NCI-H82 treated with DMSO at 0.1 percent for 48 hours (cell line): ENCODE results near the gene SLC45A2.
"Not testable (repeated sequence)": the region's sequence is repeated elsewhere in the genome, so short reads cannot be mapped to it uniquely, and the experiment has no call there.

Experiments used
- DNase-seq: peaks from one replicate; lab custom pipeline; 2025; ENCODE audit not compliant: unreplicated experiment; lab: John Stamatoyannopoulos, UW

Gene SLC45A2

DNA sequence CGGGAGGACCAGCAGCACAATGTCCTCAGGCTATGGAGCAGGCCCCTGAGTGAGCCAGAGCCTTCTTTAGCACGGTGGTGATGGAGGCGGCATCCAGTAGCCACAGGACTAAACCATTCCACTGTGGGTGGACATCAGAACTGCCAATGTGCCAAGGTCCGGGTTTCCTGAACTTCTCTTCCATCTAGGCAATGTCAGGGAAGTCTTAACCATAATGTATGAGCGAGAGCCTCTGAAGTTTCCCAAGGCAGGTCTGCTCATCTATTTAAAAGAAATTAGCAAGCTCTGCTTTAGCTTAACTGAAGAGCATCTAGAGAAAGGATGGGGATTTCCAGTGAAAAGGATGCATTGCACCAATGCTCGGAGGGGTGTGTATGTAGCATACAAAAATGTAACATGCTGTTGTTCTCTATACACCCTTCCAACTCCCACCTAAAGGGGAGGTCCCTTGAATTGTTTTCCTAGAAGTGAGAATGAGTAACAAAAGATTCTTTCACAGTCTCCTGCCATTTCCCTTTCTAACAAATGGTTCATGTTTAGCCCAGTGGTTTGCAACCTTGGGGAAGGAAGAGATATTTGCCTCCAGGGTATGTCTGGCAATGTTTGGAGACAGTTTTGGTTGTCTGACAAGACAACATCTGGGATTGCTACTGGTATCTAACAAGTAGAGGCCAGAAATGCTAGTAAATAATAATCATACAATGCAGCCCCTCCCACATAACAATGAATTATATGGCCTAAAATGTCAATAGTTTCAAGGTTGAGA is 54.4 kb downstream of the SLC45A2 start:
- no peak for DNase-seq

- DNase-seq = no peak
These were observed 56.2 kb downstream of the SLC45A2 start for GRCh38 chr5:33928283-33928682.

- DNase-seq = no peak
These were observed 56.8 kb downstream of the SLC45A2 start for GRCh38 chr5:33927685-33928084.

DNA sequence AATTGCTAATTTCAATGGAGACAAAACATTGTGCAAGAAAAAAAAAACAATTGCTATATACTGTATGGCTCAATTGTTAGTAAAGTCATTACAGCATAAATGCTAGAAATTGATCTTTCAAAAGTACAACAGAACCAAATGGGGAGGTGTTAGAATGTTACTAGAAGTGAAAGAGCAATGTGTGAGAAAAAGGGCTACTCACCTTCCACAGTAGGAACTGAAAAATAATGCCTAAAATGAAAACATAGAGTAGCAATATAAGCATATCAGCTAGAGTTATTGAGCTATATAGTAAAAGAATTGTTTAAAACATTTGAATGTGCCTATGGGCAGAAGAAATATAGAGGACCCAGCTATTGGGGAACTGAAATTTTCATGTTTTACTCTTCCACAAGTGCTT is 59.2 kb downstream of the SLC45A2 start:
- no peak for DNase-seq

GRCh38 chr5:33921002-33921401 is 63.5 kb downstream of the SLC45A2 start:
- DNase-seq = no peak

GRCh38 chr5:33914844-33915243 is 69.6 kb downstream of the SLC45A2 start:
- DNase-seq = not testable (repeated sequence)

GRCh38 chr5:33906248-33906647 is 78.2 kb downstream of the SLC45A2 start:
- DNase-seq = not testable (repeated sequence)

GRCh38 chr5:33905381-33905780 is 79.1 kb downstream of the SLC45A2 start:
- DNase-seq = no peak

GRCh38 chr5:33903118-33903517 is 81.4 kb downstream of the SLC45A2 start:
- no peak for DNase-seq

GRCh38 chr5:33901156-33901555 is 83.3 kb downstream of the SLC45A2 start:
- no peak for DNase-seq
